Adrenal gland (tissue), 12 donors: Measurements from ENCODE around the gene CRTC1. TPM values are rescaled to one million over a fixed set of nuclear protein-coding genes. Genes with fewer than 3 reads are reported as not detected.

Source experiments
- DNase-seq, 7 donors: peaks; one replicate each; pipeline ENCODE4 v3.0.0-alpha.2; 2019 to 2020
- H3K27ac ChIP-seq, 5 donors: fragments of 200-600 bp; sonication (generic) in 4 of 5; 1 replicate in 3 of 5; 2 replicates in 2 of 5; pipeline versions ENCODE4 v1.5.1 to v1.8.0; 2016 to 2020; ENCODE audit warnings: mild to moderate bottlenecking in 1 of 5
- H3K27me3 ChIP-seq: fragments of 200-600 bp; 2 replicates; pipeline ENCODE4 v1.8.0; 2021
- H3K36me3 ChIP-seq, 2 donors: fragments of 200-600 bp; replicated peaks in 1 of 2; 1 replicate in 1 of 2; 2 replicates in 1 of 2; pipeline versions ENCODE4 v1.5.1 to v1.8.0; 2018 to 2022
- H3K4me1 ChIP-seq, 2 donors: fragments of 200-600 bp; replicated peaks in 1 of 2; 1 replicate in 1 of 2; 2 replicates in 1 of 2; pipeline versions ENCODE4 v1.5.1 to v1.8.0; 2018 to 2021
- H3K4me3 ChIP-seq, 4 donors: fragments of 200-600 bp; sonication (generic) in 3 of 4; one replicate each; pipeline ENCODE4 v1.5.1; 2016 to 2018
- H3K9me3 ChIP-seq, 3 donors: fragments of 200-600 bp; sonication (generic) in 1 of 3; replicated peaks in 1 of 3; 1 replicate in 2 of 3; 2 replicates in 1 of 3; pipeline versions ENCODE4 v1.5.1 to v1.8.0; 2016 to 2021
- CTCF ChIP-seq, 6 experiments: fragments of 450-650 bp in 4 of 6; fragments of 200-600 bp in 2 of 6; sonication (generic) in 1 of 6; IDR thresholded peaks; 1 replicate in 5 of 6; 2 replicates in 1 of 6; pipeline versions ENCODE4 v1.5.1 to v1.8.0; 2016 to 2021; ENCODE audit warnings: antibody characterized with exemption in 6 of 6, mild to moderate bottlenecking in 2 of 6, moderate library complexity in 1 of 6
- POLR2A ChIP-seq, 2 donors: fragments of 450-650 bp; IDR thresholded peaks; one replicate each; pipeline ENCODE4 v1.6.1; 2017; ENCODE audit warnings: antibody characterized with exemption in 2 of 2, mild to moderate bottlenecking in 2 of 2, moderate library complexity in 1 of 2
- WGBS, 4 donors: extraction: QIAGEN DNeasy Blood & Tissue Kit in 2 of 4; methylation state at CpG; one replicate each; pipeline versions ENCODE4 v1.1.5 to v1.1.7; 2013 to 2017; 5-methylcytosine and 5-hydroxymethylcytosine counted together
- intact Hi-C, 2 donors: fragments of 100-400 bp; cut with DNase I; formaldehyde crosslinking; loops; one replicate each; pipeline versions ENCODE4 v1.14.1 to v1.15.0; 2022 to 2023
- polyA plus RNA-seq, 3 donors: library from polyadenylated mRNA; stranded (reverse); fragments of 200-250 nt in 2 of 3; fragments of 350-450 nt in 1 of 3; fragmentation: Illumina TruSeq in 1 of 3; extraction: RNeasy Lipid Tissue Mini Kit (QIAGEN cat#74804) in 1 of 3; gene quantifications; one replicate each; pipeline ENCODE4 v1.2.3, GENCODE V29; 2013 to 2014
- total RNA-seq, 9 donors: library from RNA; depleted of rRNA in 4 of 9; stranded (reverse); fragments of >200 nt in 4 of 9; fragments of 120-200 nt in 1 of 9; fragmentation: NEBNext Ultra II Directional in 1 of 9; extraction: Animal tissue kit (Norgen Biotek cat#: 25700) in 1 of 9; gene quantifications; one replicate each; pipeline versions ENCODE4 v1.1.0 to v1.2.4, GENCODE V29; 2013 to 2023
- donor health status: healthy with polysubstance abuse.
- donor health status: Bipolar disorder and iron deficiency.
- donor health status: DM: yes; HTN: yes; CAD: no.
- donor health status: DM: no; HTN: no; CAD: no.
- donor health status: DM: no; HTN: no; CAD: no.
- donor health status: DM: yes; HTN: yes; CAD: no.

Gene CRTC1
- total and polyA plus RNA-seq, 12 donors = 3.1 to 38.1 (median 10.3) TPM

GRCh38 chr19:18713550-18714117 lies 30.2 kb downstream of the CRTC1 start:
- intact Hi-C loops = no loop called here
- peaks cover 21 to 35% of the 10 kb centered on the region in 2 donors for H3K4me1 ChIP-seq

GRCh38 chr19:18715416-18715815 lies 31.9 kb downstream of the CRTC1 start:
- Histone ChIP-seq H3K36me3 (no peaks in the 10 kb centered on the region), H3K4me1 (peaks cover 21 to 35% of the 10 kb centered on the region in 2 donors), H3K27ac (no peak overlapping the region), H3K27me3 (no peaks in the 10 kb centered on the region), H3K9me3 (no peaks in the 10 kb centered on the region), H3K4me3 (no peak overlapping the region)
- WGBS, 4 donors = 81 to 91% (median 86%) methylated on average over 5 of the region's 5 CpGs
- TF ChIP-seq CTCF (IDR thresholded peaks at IDR 0.05) (no peak), POLR2A (IDR thresholded peaks at IDR 0.05) (no peak)
- no peak for DNase-seq
- intact Hi-C loops = no loop called here

More at GRCh38 chr19:18713550-18714117, 30.2 kb downstream of the CRTC1 start:
- Histone ChIP-seq H3K4me3 (no peak overlapping the region), H3K27me3 (no peaks in the 10 kb centered on the region), H3K9me3 (no peaks in the 10 kb centered on the region), H3K27ac (peak overlapping the region in 2 of 5 donors; percentile 59 to 74), H3K36me3 (no peaks in the 10 kb centered on the region)
- peak; percentile 49 to 73 (median 61) for DNase-seq
- 46 to 59% (median 56%) methylated on average over 6 to 18 of the region's 18 CpGs for WGBS, 4 donors
- no peak for TF ChIP-seq POLR2A (IDR thresholded peaks at IDR 0.05)

GRCh38 chr19:18716857-18717256 lies 33.4 kb downstream of the CRTC1 start:
- no peak for TF ChIP-seq CTCF (IDR thresholded peaks at IDR 0.05)
- no peak for TF ChIP-seq POLR2A (IDR thresholded peaks at IDR 0.05)
- WGBS, 4 donors = 93 to 96% (median 95%) methylated on average over 6 of the region's 6 CpGs
- Histone ChIP-seq H3K36me3 (no peaks in the 10 kb centered on the region), H3K4me1 (peaks cover 12 to 23% of the 10 kb centered on the region in 2 donors), H3K9me3 (no peaks in the 10 kb centered on the region), H3K27me3 (no peaks in the 10 kb centered on the region), H3K4me3 (no peak overlapping the region), H3K27ac (peak overlapping the region in 1 of 5 donors; percentile 14)
- intact Hi-C loops = no loop called here
- no peak for DNase-seq

GRCh38 chr19:18717601-18718000 lies 34.1 kb downstream of the CRTC1 start:
- intact Hi-C loops = no loop called here
- H3K27ac ChIP-seq = peak overlapping the region in 1 of 5 donors; percentile 14
- no peak overlapping the region for H3K4me3 ChIP-seq
- H3K36me3 ChIP-seq = no peaks in the 10 kb centered on the region
- TF ChIP-seq CTCF (IDR thresholded peaks at IDR 0.05) = no peak
- TF ChIP-seq POLR2A (IDR thresholded peaks at IDR 0.05) = no peak
- no peaks in the 10 kb centered on the region for H3K27me3 ChIP-seq
- H3K4me1 ChIP-seq = peaks cover 12 to 21% of the 10 kb centered on the region in 2 donors
- WGBS, 4 donors = 70 to 79% (median 76%) methylated on average over 10 of the region's 10 CpGs
- DNase-seq = no peak
- H3K9me3 ChIP-seq = no peaks in the 10 kb centered on the region

- intact Hi-C loops = no loop called here
These were observed 34.6 kb downstream of the CRTC1 start for GRCh38 chr19:18718015-18718526.

More at GRCh38 chr19:18718015-18718526, 34.6 kb downstream of the CRTC1 start:
- Histone ChIP-seq H3K27me3 (no peaks in the 10 kb centered on the region), H3K4me1 (peaks cover 9 to 20% of the 10 kb centered on the region in 2 donors), H3K4me3 (no peak overlapping the region), H3K27ac (peak overlapping the region in 1 of 5 donors; percentile 14), H3K36me3 (no peaks in the 10 kb centered on the region), H3K9me3 (no peaks in the 10 kb centered on the region)
- TF ChIP-seq POLR2A (IDR thresholded peaks at IDR 0.05) (no peak), CTCF (IDR thresholded peaks at IDR 0.05) (no peak)
- WGBS, 4 donors = 70 to 77% (median 73%) methylated on average over 5 of the region's 5 CpGs
- DNase-seq = no peak
